GM18951 (cell line): ENCODE results near the gene MTCL3.
"Not testable (repeated sequence)": the region's sequence is repeated elsewhere in the genome, so short reads cannot be mapped to it uniquely, and the experiment has no call there.

Experiments
- POLR2A ChIP-seq: IDR thresholded peaks from 4 replicates; pipeline ENCODE4 v1.6.1; 2011; ENCODE audit warnings: mild to moderate bottlenecking; ENCODE audit not compliant: insufficient read length, insufficient read depth; ENCODE audit errors: extremely low read depth
- in situ Hi-C: fragments of 300-500 bp; cut with MboI; formaldehyde crosslinking; loops from one replicate; pipeline ENCODE4 v1.12.0; 2022; ENCODE audit warnings: low sequenced_read_pairs, mixed read lengths, inconsistent platforms; ENCODE audit not compliant: unreplicated experiment

MTCL3 gene

DNA sequence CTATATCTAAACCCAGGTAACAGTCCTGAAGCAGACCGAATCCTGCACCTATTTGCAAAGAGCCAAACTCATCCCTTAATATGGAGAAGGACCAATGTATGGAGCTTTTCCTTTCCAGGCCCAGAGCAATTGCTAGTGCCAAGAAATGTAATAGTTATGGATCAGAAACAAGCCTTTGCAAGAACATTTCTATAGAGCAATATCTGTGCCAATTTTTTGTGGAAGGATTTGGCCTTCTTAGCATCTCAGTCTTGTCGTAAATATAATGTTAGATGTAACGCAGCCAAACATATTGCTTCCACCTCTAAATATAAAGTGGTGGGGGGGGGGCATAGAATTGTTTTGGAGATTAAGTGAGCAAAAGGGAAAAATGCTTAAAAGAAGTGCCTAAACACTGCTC is 62.7 kb downstream of the MTCL3 start:
- in situ Hi-C loops: no loop called here
- no peak for TF ChIP-seq POLR2A

- in situ Hi-C loops: no loop called here
- TF ChIP-seq POLR2A: no peak
Measured at GRCh38 chr6:127453845-127454619, 65.1 kb downstream of the MTCL3 start.

- in situ Hi-C loops: no loop called here
- TF ChIP-seq POLR2A: no peak
Measured at GRCh38 chr6:127452803-127453202, 66.3 kb downstream of the MTCL3 start.

- no peak for TF ChIP-seq POLR2A
- in situ Hi-C loops: no loop called here
Measured at GRCh38 chr6:127451388-127451787, 67.7 kb downstream of the MTCL3 start.

DNA sequence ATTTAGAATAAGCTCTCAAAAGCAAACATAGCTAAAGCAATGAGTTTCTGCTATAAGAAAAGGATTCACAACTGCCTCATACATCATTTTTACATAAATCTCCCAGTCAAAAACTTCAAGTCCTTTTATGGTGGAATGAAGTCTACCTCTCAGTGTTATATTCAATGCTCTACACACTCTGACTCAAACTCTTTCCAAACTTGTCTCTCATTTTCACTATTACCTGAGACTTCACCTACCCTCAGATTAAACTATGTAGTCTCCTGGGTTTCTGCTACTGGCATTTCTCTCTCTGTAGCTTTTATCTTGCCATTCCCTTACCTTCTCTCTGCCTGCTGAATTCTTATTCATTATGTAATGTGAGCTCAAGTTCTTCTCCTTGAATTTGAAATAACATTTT is 71.4 kb downstream of the MTCL3 start:
- in situ Hi-C loops: no loop called here

DNA sequence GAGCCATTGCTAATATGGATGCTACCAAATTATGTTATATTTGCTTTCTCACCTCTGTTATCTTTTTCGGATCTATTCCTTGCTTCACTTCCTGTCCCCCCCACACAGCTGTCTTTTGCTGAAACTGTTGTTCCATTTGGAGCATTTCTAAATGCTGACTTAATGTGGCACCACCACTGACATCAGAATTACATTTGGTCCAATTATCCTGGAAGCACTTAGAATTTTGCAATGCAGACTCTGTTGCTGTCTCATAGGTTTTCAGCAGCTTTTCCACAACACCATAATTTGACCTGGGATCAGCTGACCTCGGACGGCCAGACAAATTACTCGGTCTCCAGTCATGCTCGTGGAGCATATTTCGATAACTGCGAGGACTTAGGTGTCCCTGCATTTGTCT is 72.8 kb downstream of the MTCL3 start:
- TF ChIP-seq POLR2A: no peak
- in situ Hi-C loops: no loop called here

More for the DNA sequence above, 71.4 kb downstream of the MTCL3 start:
- TF ChIP-seq POLR2A: no peak

DNA sequence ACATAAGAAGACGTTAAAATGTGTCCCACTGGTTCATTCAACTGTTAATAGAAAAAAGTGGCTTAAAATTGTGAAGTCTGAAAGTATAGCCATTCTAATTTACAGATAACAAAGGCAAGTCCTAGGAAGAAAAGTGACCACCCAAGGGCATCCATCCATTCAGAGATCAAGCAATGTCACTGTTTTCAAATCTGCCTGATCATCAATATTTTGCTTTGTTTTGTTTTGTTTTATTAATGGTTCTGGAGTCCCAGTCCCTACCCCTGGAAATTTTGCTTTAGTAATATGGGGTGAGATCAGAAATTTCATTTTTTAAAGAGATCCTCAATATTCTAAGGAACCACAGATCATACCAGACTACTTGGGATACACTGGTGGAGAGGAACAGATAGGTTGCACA is 77.3 kb downstream of the MTCL3 start:
- TF ChIP-seq POLR2A: no peak
- in situ Hi-C loops: no loop called here

- in situ Hi-C loops: no loop called here
- TF ChIP-seq POLR2A: no peak
Measured at GRCh38 chr6:127439718-127440117, 79.4 kb downstream of the MTCL3 start.

GRCh38 chr6:127436578-127437110 is 82.5 kb downstream of the MTCL3 start:
- no peak for TF ChIP-seq POLR2A
- in situ Hi-C loops: no loop called here

- TF ChIP-seq POLR2A: no peak
- in situ Hi-C loops: no loop called here
Measured at GRCh38 chr6:127435626-127436220, 83.4 kb downstream of the MTCL3 start.

DNA sequence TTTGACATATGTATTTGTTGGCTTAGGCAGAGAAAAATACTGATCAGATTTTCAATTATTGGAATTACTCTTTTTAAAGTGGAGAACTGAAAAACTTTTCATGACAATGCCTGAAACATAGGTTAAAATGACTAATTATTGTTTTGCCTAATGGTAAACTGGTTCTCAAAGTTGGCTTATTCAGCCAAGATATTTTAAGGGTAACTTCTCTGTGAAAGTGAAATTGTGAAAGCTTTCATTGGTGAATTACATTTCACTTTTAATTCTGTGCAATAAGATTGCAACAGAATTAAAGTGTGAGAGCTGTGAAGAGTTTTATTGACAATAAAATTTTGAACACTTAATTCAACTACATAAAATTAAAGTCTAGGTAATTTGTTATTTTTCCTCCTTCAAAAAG is 84.5 kb downstream of the MTCL3 start:
- in situ Hi-C loops: no loop called here
- no peak for TF ChIP-seq POLR2A

DNA sequence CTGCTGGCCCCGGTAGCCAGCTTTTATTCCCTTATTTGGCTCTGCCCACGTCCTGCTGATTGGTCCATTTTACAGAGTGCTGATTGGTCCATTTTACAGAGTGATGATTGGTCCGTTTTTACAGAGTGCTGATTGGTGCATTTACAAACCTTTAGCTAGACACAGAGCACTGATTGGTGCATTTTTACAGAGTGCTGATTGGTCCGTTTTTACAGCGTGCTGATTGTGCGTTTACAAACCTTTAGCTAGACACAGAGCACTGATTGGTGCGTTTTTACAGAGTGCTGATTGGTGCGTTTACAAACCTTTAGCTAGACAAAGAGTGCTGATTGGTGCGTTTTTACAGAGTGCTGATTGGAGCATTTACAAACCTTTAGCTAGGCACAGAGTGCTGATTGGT is 90.6 kb downstream of the MTCL3 start:
- in situ Hi-C loops: not testable (repeated sequence)

- in situ Hi-C loops: no loop called here
- TF ChIP-seq POLR2A: no peak
Measured at GRCh38 chr6:127423921-127424320, 95.2 kb downstream of the MTCL3 start.
